ENCODE results near the gene SLF2. TPM values are rescaled to one million over a fixed set of nuclear protein-coding genes. Genes with fewer than 3 reads are reported as not detected.
A peak's percentile ranks its signal among the peaks of the same experiment; 100 is the strongest.

Gene SLF2
- total and polyA plus RNA-seq, 2 of the 8 experiments (the other 6 are each of a cell fraction or from before 2014, with no cell fraction given), result 5.5 to 20.9 TPM

- Histone ChIP-seq H3K9ac (replicated peaks in 1 of 4; ENCODE audit: extremely low read depth in 1 of 4, low read depth in 3 of 4, low read length in 3 of 4) (no peak overlapping the region), H2AK5ac (ENCODE audit: low read depth, low read length) (no peak overlapping the region), H3K4me1 (replicated peaks in 1 of 4; ENCODE audit: control insufficient read depth in 3 of 4, insufficient read depth in 4 of 4, low read length in 3 of 4) (peaks cover 7 to 19% (median 10%) of the 10 kb centered on the region in 4 experiments), H3K36me3 (ENCODE audit: control insufficient read depth in 2 of 4, insufficient read depth in 4 of 4, low read length in 3 of 4) (no peaks in the 10 kb centered on the region), H4K91ac (replicated peaks; ENCODE audit: insufficient read length, low read length) (no peak overlapping the region), H4K20me1 (replicated peaks in 1 of 2; ENCODE audit: control insufficient read depth in 1 of 2, insufficient read depth in 2 of 2, low read length in 2 of 2) (peaks cover 0 to 11% of the 10 kb centered on the region in 2 experiments), H2AFZ (ENCODE audit: low read length) (no peak overlapping the region), H3K4me2 (ENCODE audit: insufficient read depth in 1 of 2, low read depth in 2 of 2, low read length in 2 of 2) (peak overlapping the region in 1 of 2 experiments; percentile 29; a peak in 1 of 4 replicates), H3K4ac (replicated peaks; ENCODE audit: insufficient read length, low read depth, low read length) (no peak overlapping the region), H2BK15ac (ENCODE audit: low read length) (no peak overlapping the region), H3K23me2 (ENCODE audit: low read depth, low read length) (peaks cover 9% of the 10 kb centered on the region), H3K4me3 (ENCODE audit: extremely low read depth in 1 of 4, insufficient read depth in 2 of 4, low read depth in 3 of 4, low read length in 4 of 4) (peak overlapping the region in 1 of 4 experiments; percentile 2; a peak in 1 of 8 replicates), H3K27ac (ENCODE audit: low read depth, low read length) (no peak overlapping the region), H2BK120ac (replicated peaks; ENCODE audit: low read depth, low read length) (no peak overlapping the region), H2BK5ac (ENCODE audit: low read depth, low read length) (no peak overlapping the region), H2BK20ac (ENCODE audit: low read length) (no peak overlapping the region), H3K14ac (ENCODE audit: insufficient read length) (no peak overlapping the region), H4K8ac (ENCODE audit: extremely low read depth, insufficient read depth, low read length) (no peak overlapping the region), H3K23ac (ENCODE audit: insufficient read length) (no peak overlapping the region), H4K5ac (ENCODE audit: insufficient read length, low read depth, low read length) (no peak overlapping the region), H2BK12ac (ENCODE audit: low read depth, low read length) (no peak overlapping the region), H3K27me3 (replicated peaks in 1 of 4; ENCODE audit: control insufficient read depth in 3 of 4, extremely low read depth in 1 of 4, insufficient read depth in 3 of 4, low read length in 3 of 4) (peaks cover 0 to 3% (median 1%) of the 10 kb centered on the region in 4 experiments; a peak in 1 of 7 replicates), H3K56ac (replicated peaks; ENCODE audit: insufficient read length, low read depth, low read length) (no peak overlapping the region), H3K79me1 (ENCODE audit: low read depth, low read length) (no peaks in the 10 kb centered on the region), H3K9me3 (ENCODE audit: insufficient read depth in 2 of 2, low read depth in 1 of 2, low read length in 1 of 2) (no peaks in the 10 kb centered on the region), H3K79me2 (ENCODE audit: control insufficient read depth in 1 of 2, insufficient read depth in 2 of 2, low read length in 2 of 2) (no peaks in the 10 kb centered on the region), H3K18ac (ENCODE audit: extremely low read depth, low read length) (no peak overlapping the region)
- CTCF ChIA-PET (ENCODE audit: partially characterized antibody), result interaction anchor here (1.0 to 3.0 kb wide), 7 partner anchors 14 to 69 kb away, joined by 3 to 15 read pairs (median 4); no protein-coding TSS in a partner anchor
- TF ChIP-seq NANOG (IDR thresholded peaks at IDR 0.05; ENCODE audit: insufficient read depth, low read depth, low read length, poor library complexity, severe bottlenecking) (no peak), CTCF (IDR thresholded peaks at IDR 0.05; ENCODE audit: control extremely low read depth in 1 of 3, insufficient read depth in 1 of 3, low read depth in 1 of 3, low read length in 3 of 3) (peak in 1 of 3 experiments; percentile 1; a peak in 1 of 4 replicates)
- 85% methylated on average over 12 of the region's 13 CpGs; no CpG with 5 or more reads in 1 of the 2 experiments for WGBS, 2 experiments (ENCODE audit: extremely low coverage in 1 of 2, insufficient coverage in 1 of 2, insufficient read length in 1 of 2, insufficient replicate concordance in 2 of 2, low coverage in 1 of 2, low lambda C conversion rate in 2 of 2, missing lambda C conversion rate in 1 of 2)
- POLR2A ChIA-PET (ENCODE audit: partially characterized antibody), result interaction anchor here (0.7 to 2.9 kb wide), 4 partner anchors 13 to 25 kb away, joined by 3 to 10 read pairs (median 4); partner anchors contain the start of genes MRPL43 and TWNK
- DNase-seq (ENCODE audit: low read depth in 1 of 2, low spot score in 2 of 2) (no peak), FAIRE-seq (no peak)
Observed at GRCh38 chr10:100972115-100972903, 59.5 kb downstream of the SLF2 start.
